Endothelial cell of umbilical vein (primary cell): ENCODE data around the gene CARMIL3. TPM values are rescaled to one million over a fixed set of nuclear protein-coding genes. Genes with fewer than 3 reads are reported as not detected.

Experiments
- BruUV-seq: library from RNA; stranded (reverse); fragments of 400-500 nt; replicated peaks from 2 replicates; lab custom pipeline; 2021; lab: Mats Ljungman, UMichigan
- CTCF ChIA-PET: fragments of 300-600, 350-600 bp; sonication (Branson Sonifier 250); formaldehyde crosslinking; loops from one replicate; lab custom pipeline; 2021; ENCODE audit warnings: antibody characterized with exemption, inconsistent platforms; lab: Charles Lee
- POLR2A ChIA-PET: fragments of 300-600, 350-600 bp; sonication (Branson Sonifier 250); formaldehyde crosslinking; loops from one replicate; lab custom pipeline; 2021; ENCODE audit warnings: antibody characterized with exemption, inconsistent platforms; lab: Charles Lee
- DNase-seq: peaks from one replicate; pipeline ENCODE4 v3.0.0-alpha.2; 2011; ENCODE audit warnings: low read depth, low spot score
- FAIRE-seq: peaks from 2 replicates; lab custom pipeline; 2011; peaks lifted over from hg19 to GRCh38; lab: Jason Lieb, UNC
- H2AFZ ChIP-seq: 2 replicates; pipeline ENCODE4 v1.6.0; 2012; ENCODE audit warnings: low read depth, low read length, control low read depth, inconsistent platforms
- H3K27ac ChIP-seq: 2 replicates; pipeline ENCODE4 v1.5.1; 2011; ENCODE audit warnings: low read depth, mild to moderate bottlenecking, control low read depth, low read length, moderate library complexity; ENCODE audit not compliant: insufficient read depth
- H3K27me3 ChIP-seq, 2 experiments: 2 replicates each; pipeline versions ENCODE4 v1.6.0 to v1.6.1; 2011; ENCODE audit warnings: low read length in 2 of 2, mixed read lengths in 1 of 2; ENCODE audit not compliant: control insufficient read depth in 2 of 2, insufficient read depth in 2 of 2
- H3K36me3 ChIP-seq, 2 experiments: 2 replicates in 1 of 2; 3 replicates in 1 of 2; pipeline ENCODE4 v1.5.1; 2011; ENCODE audit warnings: low read length in 2 of 2, mild to moderate bottlenecking in 1 of 2, moderate library complexity in 1 of 2; ENCODE audit not compliant: control insufficient read depth in 2 of 2, insufficient read depth in 2 of 2; ENCODE audit errors: extremely low read depth in 1 of 2
- H3K4me1 ChIP-seq: 3 replicates; pipeline ENCODE4 v1.5.1; 2011; ENCODE audit warnings: mild to moderate bottlenecking, low read length; ENCODE audit not compliant: control insufficient read depth, insufficient read depth; ENCODE audit errors: extremely low read depth
- H3K4me2 ChIP-seq: 2 replicates; pipeline ENCODE4 v1.6.1; 2011; ENCODE audit warnings: low read length, control low read depth, mixed read lengths; ENCODE audit not compliant: insufficient read depth
- H3K4me3 ChIP-seq, 3 experiments: fragments of 200-600 bp in 1 of 3; sonication (generic), shearing (Covaris generic) in 1 of 3; replicated peaks in 1 of 3; 2 replicates each; pipeline ENCODE4 v1.5.1; 2011 to 2016; ENCODE audit warnings: control low read depth in 3 of 3, low read length in 3 of 3, mild to moderate bottlenecking in 2 of 3, inconsistent platforms in 1 of 3, low read depth in 1 of 3, moderate library complexity in 1 of 3; ENCODE audit not compliant: insufficient read depth in 1 of 3
- H3K79me2 ChIP-seq: 2 replicates; pipeline ENCODE4 v1.6.0; 2012; ENCODE audit warnings: low read length, inconsistent platforms; ENCODE audit not compliant: control insufficient read depth, insufficient read depth
- H3K9ac ChIP-seq: replicated peaks from 2 replicates; pipeline ENCODE3; 2011; ENCODE audit warnings: low read length, control low read depth; ENCODE audit not compliant: insufficient read depth; ENCODE audit errors: extremely low read depth
- H3K9me1 ChIP-seq: replicated peaks from 3 replicates; pipeline ENCODE4 v1.6.0; 2011; ENCODE audit warnings: mild to moderate bottlenecking, low read length; ENCODE audit not compliant: control insufficient read depth, insufficient read depth; ENCODE audit errors: extremely low read depth
- H3K9me3 ChIP-seq: replicated peaks from 2 replicates; pipeline ENCODE4 v1.5.1; 2012; ENCODE audit warnings: low read length, inconsistent platforms; ENCODE audit not compliant: control insufficient read depth, insufficient read depth
- H4K20me1 ChIP-seq: replicated peaks from 2 replicates; pipeline ENCODE3; 2011; ENCODE audit warnings: mild to moderate bottlenecking, low read length; ENCODE audit not compliant: control insufficient read depth, insufficient read depth; ENCODE audit errors: extremely low read depth
- GATA2 ChIP-seq: IDR thresholded peaks from 2 replicates; pipeline ENCODE4 v1.7.0; 2011; ENCODE audit warnings: low read depth, mild to moderate bottlenecking, moderate library complexity, mixed read lengths, low read length; ENCODE audit not compliant: insufficient read length, insufficient read depth
- JUN ChIP-seq: IDR thresholded peaks from 2 replicates; pipeline ENCODE4 v1.6.1; 2011; ENCODE audit warnings: borderline replicate concordance, low read depth; ENCODE audit not compliant: insufficient read length, insufficient read depth
- MYC ChIP-seq: IDR thresholded peaks from one replicate; pipeline ENCODE4 v1.6.1; 2011; ENCODE audit warnings: mild to moderate bottlenecking, low read depth, low read length
- POLR2A ChIP-seq: IDR thresholded peaks from 2 replicates; pipeline ENCODE4 v1.6.1; 2012; ENCODE audit warnings: low read depth, mild to moderate bottlenecking, control low read depth, low read length
- POLR2AphosphoS5 ChIP-seq: IDR thresholded peaks from 2 replicates; pipeline ENCODE4 v1.6.1; 2012; ENCODE audit warnings: low read depth, mild to moderate bottlenecking, control low read depth, low read length, moderate library complexity; ENCODE audit not compliant: insufficient read depth
- dilution Hi-C: fragments of 300-500 bp; cut with MboI; formaldehyde crosslinking; loops from one replicate; pipeline ENCODE4 v1.15.0; 2019; ENCODE audit warnings: low sequenced_read_pairs; ENCODE audit not compliant: extremely low pct_ligation_motif_present
- intact Hi-C: fragments of 100-400 bp; cut with micrococcal nuclease; formaldehyde crosslinking; loops from one replicate; pipeline ENCODE4 v1.10.0; 2022
- polyA plus RNA-seq, 4 experiments: library from polyadenylated mRNA; depleted of rRNA in 3 of 4; stranded (reverse) in 3 of 4; unstranded in 1 of 4; fragments of >200 nt; gene quantifications; 2 replicates each; pipeline versions ENCODE4 v1.2.1 to v1.2.3, GENCODE V29; 2011 to 2012; ENCODE audit warnings: missing spikeins in 1 of 4
- total RNA-seq: library from RNA; stranded (reverse); gene quantifications from 2 replicates; pipeline ENCODE4 v1.2.3, GENCODE V29; 2021

CARMIL3 gene
- total and polyA plus RNA-seq, 2 donors (not counting 3 experiments of a cell fraction or from before 2014, with no cell fraction given), result 0.03 TPM; not detected in 1

- intact Hi-C loops, result loop anchor here (1.0 to 5.0 kb wide), 8 partner anchors 20 to 1182 kb away; partner anchors contain the start of genes DHRS1, EMC9, IPO4 and IRF9
- no peaks in the 10 kb centered on the region for H3K9me1 ChIP-seq
These were observed 62.2 kb downstream of the CARMIL3 start for GRCh38 chr14:24113801-24114531.

More at GRCh38 chr14:24113801-24114531, 62.2 kb downstream of the CARMIL3 start:
- dilution Hi-C loops, result no loop called here
- no peaks in the 10 kb centered on the region for H3K27me3 ChIP-seq
- FAIRE-seq (no peak), DNase-seq (no peak)
- TF ChIP-seq GATA2, result no peak
- TF ChIP-seq POLR2AphosphoS5, result peak; percentile 45
- TF ChIP-seq JUN, result no peak
- no peak for TF ChIP-seq MYC
- TF ChIP-seq POLR2A, result peak; percentile 79
- peak overlapping the region; percentile 97 for H2AFZ ChIP-seq
- H4K20me1 ChIP-seq, result no peaks in the 10 kb centered on the region
- peak overlapping the region; percentile 46 to 92 (median 84) for H3K4me3 ChIP-seq
- H3K9ac ChIP-seq, result peak overlapping the region; percentile 88
- POLR2A ChIA-PET, result interaction anchor here (0.8 to 2.3 kb wide), 6 partner anchors 9 to 32 kb away, joined by 3 to 13 read pairs (median 10); partner anchors contain the start of genes EMC9, PCK2, PSME1 and PSME2
- CTCF ChIA-PET, result interaction anchor here (1.1 to 3.3 kb wide), 15 partner anchors 9 to 318 kb away, joined by 3 to 27 read pairs (median 7); partner anchors contain the start of genes EMC9, IRF9, PCK2 and PSME1
- TSS peak; percentile 64 for BruUV-seq
- peak overlapping the region; percentile 90 for H3K4me2 ChIP-seq
- peaks cover 4 to 9% of the 10 kb centered on the region in 2 experiments for H3K36me3 ChIP-seq
- no peaks in the 10 kb centered on the region for H3K79me2 ChIP-seq
- H3K27ac ChIP-seq, result peak overlapping the region; percentile 88
- no peaks in the 10 kb centered on the region for H3K9me3 ChIP-seq
- H3K4me1 ChIP-seq, result peaks cover 14% of the 10 kb centered on the region
